ENCODE results near the gene EXOG. TPM values are rescaled to one million over a fixed set of nuclear protein-coding genes. Genes with fewer than 3 reads are reported as not detected.

EXOG gene
- total RNA-seq, 4 donors from 2014 or later = 6.0 to 15.3 (median 10.8) TPM

GRCh38 chr3:38469852-38470251, 26.3 kb upstream of the EXOG start:
- intact Hi-C loops (cut with DNase I; ENCODE audit: low total_unique reads) (no loop called here), in situ Hi-C loops (cut with MboI; ENCODE audit: low pct_ligation_motif_present in 1 of 4, low pct_unique_long_range_greater_than_20kb in 1 of 4, low sequenced_read_pairs in 3 of 4) (loop anchor here in 2 of 4 donors (10.0 to 25.0 kb wide), 2 partner anchors 125 to 333 kb away; partner anchors contain the start of genes ACAA1 (in 1 of the 2), MYD88 (in 1 of the 2) and XYLB (in 1 of the 2))
- no peak for DNase-seq
- WGBS, 2 donors (ENCODE audit: low coverage in 1 of 2) = 87 to 88% methylated on average over 1 of the region's 1 CpG
- no peak for TF ChIP-seq EP300 (IDR thresholded peaks at IDR 0.05; ENCODE audit: low read depth)
- no peaks in the 10 kb centered on the region for H3K27me3 ChIP-seq
- peak overlapping the region in 2 of 4 donors; percentile 41 to 56 for H3K27ac ChIP-seq
- H3K36me3 ChIP-seq = no peaks in the 10 kb centered on the region
- peaks cover 0 to 4% of the 10 kb centered on the region in 2 donors for H3K9me3 ChIP-seq
- no peak overlapping the region for H3K4me3 ChIP-seq
- H3K4me1 ChIP-seq = peaks cover 0 to 37% (median 16%) of the 10 kb centered on the region in 4 donors

GRCh38 chr3:38471260-38471857, 24.8 kb upstream of the EXOG start:
- Histone ChIP-seq H3K4me1 (peaks cover 0 to 37% (median 16%) of the 10 kb centered on the region in 4 donors), H3K4me3 (no peak overlapping the region), H3K27ac (peak overlapping the region in 1 of 4 donors; percentile 5), H3K9me3 (peaks cover 0 to 4% of the 10 kb centered on the region in 2 donors), H3K27me3 (no peaks in the 10 kb centered on the region), H3K36me3 (no peaks in the 10 kb centered on the region)
- 58 to 68% methylated on average over 3 of the region's 3 CpGs for WGBS, 2 donors (ENCODE audit: low coverage in 1 of 2)
- no peak for DNase-seq
- intact Hi-C loops (cut with DNase I; ENCODE audit: low total_unique reads) (no loop called here), in situ Hi-C loops (cut with MboI; ENCODE audit: low pct_ligation_motif_present in 1 of 4, low pct_unique_long_range_greater_than_20kb in 1 of 4, low sequenced_read_pairs in 3 of 4) (loop anchor here in 2 of 4 donors (10.0 to 25.0 kb wide), 2 partner anchors 127 to 334 kb away; partner anchors contain the start of genes ACAA1 (in 1 of the 2), MYD88 (in 1 of the 2) and XYLB (in 1 of the 2))
- peak; percentile 41 for TF ChIP-seq EP300 (IDR thresholded peaks at IDR 0.05; ENCODE audit: low read depth)
- TF ChIP-seq, protein P1, sequence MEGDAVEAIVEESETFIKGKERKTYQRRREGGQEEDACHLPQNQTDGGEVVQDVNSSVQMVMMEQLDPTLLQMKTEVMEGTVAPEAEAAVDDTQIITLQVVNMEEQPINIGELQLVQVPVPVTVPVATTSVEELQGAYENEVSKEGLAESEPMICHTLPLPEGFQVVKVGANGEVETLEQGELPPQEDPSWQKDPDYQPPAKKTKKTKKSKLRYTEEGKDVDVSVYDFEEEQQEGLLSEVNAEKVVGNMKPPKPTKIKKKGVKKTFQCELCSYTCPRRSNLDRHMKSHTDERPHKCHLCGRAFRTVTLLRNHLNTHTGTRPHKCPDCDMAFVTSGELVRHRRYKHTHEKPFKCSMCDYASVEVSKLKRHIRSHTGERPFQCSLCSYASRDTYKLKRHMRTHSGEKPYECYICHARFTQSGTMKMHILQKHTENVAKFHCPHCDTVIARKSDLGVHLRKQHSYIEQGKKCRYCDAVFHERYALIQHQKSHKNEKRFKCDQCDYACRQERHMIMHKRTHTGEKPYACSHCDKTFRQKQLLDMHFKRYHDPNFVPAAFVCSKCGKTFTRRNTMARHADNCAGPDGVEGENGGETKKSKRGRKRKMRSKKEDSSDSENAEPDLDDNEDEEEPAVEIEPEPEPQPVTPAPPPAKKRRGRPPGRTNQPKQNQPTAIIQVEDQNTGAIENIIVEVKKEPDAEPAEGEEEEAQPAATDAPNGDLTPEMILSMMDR (IDR thresholded peaks at IDR 0.05) = no peak

DNA sequence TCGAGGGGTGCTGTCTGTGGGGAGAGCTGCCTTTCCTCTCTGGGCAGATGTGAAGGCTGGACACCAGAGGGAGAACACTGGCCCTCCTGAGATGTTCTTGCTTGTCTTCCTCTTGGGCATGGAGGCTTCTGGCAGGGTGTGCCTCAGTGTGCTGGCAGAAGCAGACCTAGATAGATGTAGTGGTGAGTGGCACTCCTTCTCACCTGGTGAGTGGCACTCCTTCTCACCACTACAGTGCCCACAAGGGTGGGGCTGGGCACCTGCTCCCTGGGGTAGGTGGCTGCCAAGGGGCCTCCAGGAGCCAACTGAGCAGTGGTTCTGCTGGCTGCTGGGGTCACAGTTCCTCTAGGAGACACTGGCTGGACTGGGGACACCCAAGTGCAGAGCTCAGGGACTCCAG, 23.8 kb upstream of the EXOG start:
- 92% methylated on average over 1 of the region's 1 CpG; no CpG with 5 or more reads in 1 of the 2 donors for WGBS, 2 donors (ENCODE audit: low coverage in 1 of 2)
- intact Hi-C loops (cut with DNase I; ENCODE audit: low total_unique reads) (no loop called here), in situ Hi-C loops (cut with MboI; ENCODE audit: low pct_ligation_motif_present in 1 of 4, low pct_unique_long_range_greater_than_20kb in 1 of 4, low sequenced_read_pairs in 3 of 4) (loop anchor here in 2 of 4 donors (10.0 to 25.0 kb wide), 2 partner anchors 128 to 335 kb away; partner anchors contain the start of genes ACAA1 (in 1 of the 2), MYD88 (in 1 of the 2) and XYLB (in 1 of the 2))
- H3K27me3 ChIP-seq = no peaks in the 10 kb centered on the region
- no peaks in the 10 kb centered on the region for H3K36me3 ChIP-seq
- DNase-seq = no peak
- TF ChIP-seq POLR2AphosphoS5 (IDR thresholded peaks at IDR 0.05) (no peak), EP300 (IDR thresholded peaks at IDR 0.05; ENCODE audit: low read depth) (no peak), POLR2A (IDR thresholded peaks at IDR 0.05) (no peak)
- TF ChIP-seq, protein P1 (IDR thresholded peaks at IDR 0.05) = no peak
- no peak overlapping the region for H3K27ac ChIP-seq
- no peak overlapping the region for H3K4me3 ChIP-seq
- H3K9me3 ChIP-seq = peaks cover 0 to 4% of the 10 kb centered on the region in 2 donors
- peaks cover 0 to 37% (median 16%) of the 10 kb centered on the region in 4 donors for H3K4me1 ChIP-seq

GRCh38 chr3:38473229-38473628, 22.9 kb upstream of the EXOG start:
- H3K36me3 ChIP-seq = no peaks in the 10 kb centered on the region
- TF ChIP-seq EP300 (IDR thresholded peaks at IDR 0.05; ENCODE audit: low read depth) (no peak), POLR2A (IDR thresholded peaks at IDR 0.05) (no peak), POLR2AphosphoS5 (IDR thresholded peaks at IDR 0.05) (no peak)
- TF ChIP-seq, protein P1 (IDR thresholded peaks at IDR 0.05) = no peak
- no peak overlapping the region for H3K4me3 ChIP-seq
- H3K27me3 ChIP-seq = no peaks in the 10 kb centered on the region
- intact Hi-C loops (cut with DNase I; ENCODE audit: low total_unique reads) (no loop called here), in situ Hi-C loops (cut with MboI; ENCODE audit: low pct_ligation_motif_present in 1 of 4, low pct_unique_long_range_greater_than_20kb in 1 of 4, low sequenced_read_pairs in 3 of 4) (loop anchor here in 2 of 4 donors (10.0 to 25.0 kb wide), 2 partner anchors 128 to 336 kb away; partner anchors contain the start of genes ACAA1 (in 1 of the 2), MYD88 (in 1 of the 2) and XYLB (in 1 of the 2))
- WGBS, 2 donors (ENCODE audit: low coverage in 1 of 2) = 80% methylated on average over 1 of the region's 2 CpGs; no CpG with 5 or more reads in 1 of the 2 donors
- peaks cover 0 to 4% of the 10 kb centered on the region in 2 donors for H3K9me3 ChIP-seq
- H3K4me1 ChIP-seq = peaks cover 0 to 33% (median 16%) of the 10 kb centered on the region in 4 donors
- DNase-seq = no peak
- no peak overlapping the region for H3K27ac ChIP-seq
